HCT116 (cell line): ENCODE results near the gene DNM1. TPM values are rescaled to one million over a fixed set of nuclear protein-coding genes. Genes with fewer than 3 reads are reported as not detected.
"Not testable (repeated sequence)": the region's sequence is repeated elsewhere in the genome, so short reads cannot be mapped to it uniquely, and the experiment has no call there.

Source experiments
- ATAC-seq: fragments of 200-7000 bp; cut with Tn5 transposase; 2 replicates; pipeline ENCODE4 v1.9.1; 2020; ENCODE audit warnings: mild to moderate bottlenecking, moderate library complexity
- BruUV-seq: library from RNA; stranded (reverse); fragments of 400-500 nt; replicated peaks from 2 replicates; lab custom pipeline; 2021; lab: Mats Ljungman, UMichigan
- CTCF ChIA-PET: fragments of 300-600 bp; sonication (Branson Sonifier 250); formaldehyde crosslinking; loops from one replicate; lab custom pipeline; 2021; ENCODE audit warnings: antibody characterized with exemption; lab: Charles Lee
- POLR2A ChIA-PET: fragments of 300-600, 350-600 bp; sonication (Branson Sonifier 250); formaldehyde crosslinking; loops from one replicate; lab custom pipeline; 2021; ENCODE audit warnings: antibody characterized with exemption; lab: Charles Lee
- RAD21 ChIA-PET, 2 experiments: fragments of 300-600 bp; sonication (Branson Sonifier 250); formaldehyde crosslinking; loops; one replicate each; lab custom pipeline; 2023; ENCODE audit warnings: low total read pairs in 2 of 2; ENCODE audit not compliant: uncharacterized antibody in 2 of 2, unreplicated experiment in 2 of 2, low non-redundant PET in 1 of 2; lab: Charles Lee
- DNase-seq: peaks from one replicate; pipeline ENCODE4 v3.0.0-alpha.2; 2010; ENCODE audit warnings: low read depth, low spot score
- H2AFZ ChIP-seq: fragments of 200-600 bp; shearing (Covaris generic), sonication (generic); 2 replicates; pipeline ENCODE4 v1.6.1; 2017; ENCODE audit warnings: low read depth, mixed run types, mixed read lengths, antibody characterized with exemption, low read length; ENCODE audit not compliant: poor library complexity, severe bottlenecking
- H3K27ac ChIP-seq: 2 replicates; pipeline ENCODE4 v1.5.1; 2012; ENCODE audit warnings: low read depth, low read length
- H3K27me3 ChIP-seq: fragments of 200-600 bp; sonication (generic); 2 replicates; pipeline ENCODE4 v1.6.1; 2016; ENCODE audit warnings: mixed run types, low read length, mixed read lengths; ENCODE audit not compliant: insufficient read depth
- H3K36me3 ChIP-seq, 2 experiments: fragments of 200-500 bp in 1 of 2; fragments of 200-600 bp in 1 of 2; sonication (Bioruptor generic) in 1 of 2; sonication (generic) in 1 of 2; 2 replicates each; pipeline versions ENCODE4 v1.5.1 to v1.6.1; 2014 to 2016; ENCODE audit warnings: low read length in 2 of 2, inconsistent platforms in 1 of 2, mixed read lengths in 1 of 2, mixed run types in 1 of 2; ENCODE audit not compliant: insufficient read depth in 2 of 2, control insufficient read depth in 1 of 2
- H3K4me1 ChIP-seq, 2 experiments: fragments of 200-600 bp in 1 of 2; sonication (generic) in 1 of 2; 2 replicates each; pipeline versions ENCODE4 v1.5.1 to v1.6.1; 2012 to 2017; ENCODE audit warnings: low read length in 2 of 2, inconsistent platforms in 1 of 2, mild to moderate bottlenecking in 1 of 2, mixed read lengths in 1 of 2, mixed run types in 1 of 2, moderate library complexity in 1 of 2; ENCODE audit not compliant: insufficient read depth in 2 of 2, control insufficient read depth in 1 of 2
- H3K4me2 ChIP-seq: fragments of 200-600 bp; sonication (generic); 2 replicates; pipeline ENCODE4 v1.6.1; 2017; ENCODE audit warnings: mixed run types, low read length, mixed read lengths
- H3K4me3 ChIP-seq, 2 experiments: fragments of 200-600 bp in 1 of 2; sonication (generic) in 1 of 2; replicated peaks in 1 of 2; 2 replicates each; pipeline ENCODE4 v1.5.1; 2011 to 2016; ENCODE audit warnings: low read length in 2 of 2, control low read depth in 1 of 2, low read depth in 1 of 2, mild to moderate bottlenecking in 1 of 2, mixed read lengths in 1 of 2, mixed run types in 1 of 2
- H3K79me2 ChIP-seq: fragments of 200-600 bp; sonication (generic); 2 replicates; pipeline ENCODE4 v1.6.1; 2017; ENCODE audit warnings: mild to moderate bottlenecking, mixed run types, low read length, moderate library complexity, mixed read lengths; ENCODE audit not compliant: insufficient read depth
- H3K9ac ChIP-seq: fragments of 200-600 bp; sonication (generic); 2 replicates; pipeline ENCODE4 v1.6.1; 2016; ENCODE audit warnings: low read length, mixed read lengths
- H3K9me2 ChIP-seq: fragments of 200-600 bp; sonication (generic), shearing (Covaris generic); 2 replicates; pipeline ENCODE4 v1.6.1; 2017; ENCODE audit warnings: mixed run types, mild to moderate bottlenecking, moderate library complexity; ENCODE audit not compliant: insufficient read depth
- H3K9me3 ChIP-seq, 2 experiments: fragments of 200-500 bp in 1 of 2; fragments of 200-600 bp in 1 of 2; sonication (Bioruptor generic) in 1 of 2; sonication (generic) in 1 of 2; 2 replicates each; pipeline ENCODE4 v1.6.1; 2014 to 2017; ENCODE audit warnings: low read length in 2 of 2, mixed read lengths in 2 of 2, inconsistent platforms in 1 of 2, low read depth in 1 of 2, mild to moderate bottlenecking in 1 of 2, mixed run types in 1 of 2, moderate library complexity in 1 of 2; ENCODE audit not compliant: control insufficient read depth in 1 of 2, insufficient read depth in 1 of 2
- H4K20me1 ChIP-seq: fragments of 200-600 bp; sonication (generic), shearing (Covaris generic); 2 replicates; pipeline ENCODE4 v1.6.1; 2017; ENCODE audit warnings: mixed run types, mild to moderate bottlenecking, moderate library complexity; ENCODE audit not compliant: insufficient read depth
- CBX3 ChIP-seq: IDR thresholded peaks from 2 replicates; pipeline ENCODE4 v1.6.1; 2012; ENCODE audit warnings: low read depth
- ELF1 ChIP-seq: IDR thresholded peaks from 2 replicates; pipeline ENCODE4 v1.6.1; 2012; ENCODE audit warnings: low read depth, borderline replicate concordance
- FOSL1 ChIP-seq: IDR thresholded peaks from 2 replicates; pipeline ENCODE4 v1.6.1; 2012; ENCODE audit warnings: low read depth
- JUND ChIP-seq: IDR thresholded peaks from 2 replicates; pipeline ENCODE4 v1.6.1; 2012
- MAX ChIP-seq: IDR thresholded peaks from 2 replicates; pipeline ENCODE4 v1.6.1; 2012
- POLR2AphosphoS5 ChIP-seq: IDR thresholded peaks from 2 replicates; pipeline ENCODE4 v1.6.1; 2011; ENCODE audit warnings: mild to moderate bottlenecking, low read depth, low read length, moderate library complexity
- REST ChIP-seq: IDR thresholded peaks from 2 replicates; pipeline ENCODE4 v1.6.1; 2012; ENCODE audit warnings: low read depth
- SIN3A ChIP-seq: IDR thresholded peaks from 2 replicates; pipeline ENCODE4 v1.6.1; 2012; ENCODE audit warnings: low read depth
- SP1 ChIP-seq: IDR thresholded peaks from 2 replicates; pipeline ENCODE4 v1.6.1; 2012; ENCODE audit warnings: low read depth
- ZFX ChIP-seq: fragments of 450-650 bp; IDR thresholded peaks from 2 replicates; pipeline ENCODE4 v1.6.1; 2017
- intact Hi-C: fragments of 100-400 bp; cut with micrococcal nuclease; formaldehyde crosslinking; loops from 2 replicates; pipeline ENCODE4 v1.10.0; 2022
- total RNA-seq: library from RNA; stranded (reverse); gene quantifications from one replicate; pipeline ENCODE4 v1.2.1, GENCODE V29; 2021; ENCODE audit not compliant: unreplicated experiment

DNM1 gene
- total RNA-seq, 1 experiment from 2014 or later, result 12.0 TPM

GRCh38 chr9:128279088-128280073 is 76.2 kb downstream of the DNM1 start:
- Histone ChIP-seq H3K79me2 (peaks cover 16% of the 10 kb centered on the region), H3K4me1 (peaks cover 4 to 14% of the 10 kb centered on the region in 2 experiments; a peak in 3 of 4 replicates)
- H4K20me1 ChIP-seq, RAD21 ChIA-PET, H3K9me2 ChIP-seq, H3K4me3 ChIP-seq, ATAC-seq, H3K36me3 ChIP-seq, H3K4me2 ChIP-seq, CTCF ChIA-PET, POLR2A ChIA-PET, H3K27ac ChIP-seq, H3K9me3 ChIP-seq, H3K27me3 ChIP-seq, DNase-seq, intact Hi-C loops, H2AFZ ChIP-seq, BruUV-seq, H3K9ac ChIP-seq: not testable (repeated sequence)

- no peak overlapping the region for H3K4me2 ChIP-seq
- POLR2A ChIA-PET, result interaction anchor here (0.7 kb wide), 1 partner anchor 141 kb away, joined by 5 read pairs; the partner anchor contains the start of gene CERCAM
- RAD21 ChIA-PET, result no interaction called here
- TF ChIP-seq REST, result no peak
- TF ChIP-seq JUND, result no peak
- no peak for TF ChIP-seq POLR2AphosphoS5
- TF ChIP-seq SIN3A, result no peak
- no peak for TF ChIP-seq SP1
- no peak for TF ChIP-seq MAX
- TF ChIP-seq FOSL1, result no peak
- no peak for TF ChIP-seq CBX3
- no peak for TF ChIP-seq ELF1
- no peak for TF ChIP-seq ZFX
- TF ChIP-seq, all 23 proteins: peak for 0
- CTCF ChIA-PET, result no interaction called here
- Histone ChIP-seq H3K79me2 (peaks cover 9% of the 10 kb centered on the region), H3K4me1 (peaks cover 0 to 6% of the 10 kb centered on the region in 2 experiments; a peak in 2 of 4 replicates), H3K36me3 (no peaks in the 10 kb centered on the region), H3K9me3 (no peaks in the 10 kb centered on the region), H3K27ac (no peak overlapping the region), H3K27me3 (no peaks in the 10 kb centered on the region), H3K9ac (no peak overlapping the region), H3K4me3 (no peak overlapping the region), H4K20me1 (no peaks in the 10 kb centered on the region), H2AFZ (no peak overlapping the region), H3K9me2 (no peaks in the 10 kb centered on the region)
- no TSS peak for BruUV-seq
- DNase-seq (no peak), ATAC-seq (no peak)
- intact Hi-C loops, result no loop called here
These were observed 77.0 kb downstream of the DNM1 start for GRCh38 chr9:128280084-128280622.
